HepG2 (cell line): ENCODE data around the gene MICAL3. TPM values are rescaled to one million over a fixed set of nuclear protein-coding genes. Genes with fewer than 3 reads are reported as not detected.

Experiments used
- CHD4 ChIP-seq: fragments of 200-600 bp; sonication (generic); IDR thresholded peaks from 2 replicates; pipeline ENCODE4 v1.7.0; 2017; ENCODE audit warnings: mild to moderate bottlenecking, low read length, borderline replicate concordance
- HDAC2 ChIP-seq: sonication (generic); formaldehyde crosslinking; IDR thresholded peaks from 2 replicates; pipeline ENCODE4 v1.4.0; 2020; ENCODE audit warnings: missing genetic modification reagents
- ISL2 ChIP-seq: sonication (generic); formaldehyde crosslinking; IDR thresholded peaks from 2 replicates; pipeline ENCODE4 v1.5.0; 2020; ENCODE audit warnings: missing genetic modification reagents
- KDM6A ChIP-seq: IDR thresholded peaks from 2 replicates; pipeline ENCODE4 v1.6.1; 2016; ENCODE audit warnings: low read depth
- NR2C2 ChIP-seq: sonication (generic); formaldehyde crosslinking; IDR thresholded peaks from 2 replicates; pipeline ENCODE4 v1.4.0; 2020; ENCODE audit warnings: missing genetic modification reagents, mild to moderate bottlenecking, moderate library complexity, borderline replicate concordance
- TAF15 ChIP-seq: fragments of 200-400 bp; formaldehyde crosslinking; IDR thresholded peaks from one replicate; pipeline ENCODE4 v1.6.1; 2018; ENCODE audit warnings: mild to moderate bottlenecking, low read depth, low read length; ENCODE audit not compliant: poor library complexity, severe bottlenecking
- ZBTB7B ChIP-seq: sonication (generic); formaldehyde crosslinking; IDR thresholded peaks from 2 replicates; pipeline ENCODE4 v1.4.0; 2020; ENCODE audit warnings: missing genetic modification reagents
- ZFP1 ChIP-seq: IDR thresholded peaks from 2 replicates; pipeline ENCODE4 v1.6.1; 2016
- ZFY ChIP-seq: sonication (generic); formaldehyde crosslinking; IDR thresholded peaks from 2 replicates; pipeline ENCODE4 v1.4.0; 2020; ENCODE audit warnings: missing genetic modification reagents
- ZNF550 ChIP-seq: sonication (generic); formaldehyde crosslinking; IDR thresholded peaks from 2 replicates; pipeline ENCODE4 v1.4.0; 2020; ENCODE audit warnings: mild to moderate bottlenecking, missing genetic modification reagents, borderline replicate concordance
- ZNF710 ChIP-seq: sonication (generic); formaldehyde crosslinking; IDR thresholded peaks from 2 replicates; pipeline ENCODE4 v1.5.0; 2020; ENCODE audit warnings: mild to moderate bottlenecking, missing genetic modification reagents, borderline replicate concordance
- ZNF83 ChIP-seq: sonication (generic); formaldehyde crosslinking; IDR thresholded peaks from 2 replicates; pipeline ENCODE4 v1.4.0; 2020; ENCODE audit warnings: missing genetic modification reagents, mild to moderate bottlenecking, borderline replicate concordance
- ZSCAN30 ChIP-seq: sonication (generic); formaldehyde crosslinking; IDR thresholded peaks from 2 replicates; pipeline ENCODE4 v1.5.0; 2020; ENCODE audit warnings: mild to moderate bottlenecking, missing genetic modification reagents
- polyA plus RNA-seq, 8 experiments: library from polyadenylated mRNA; depleted of rRNA in 3 of 8; stranded (reverse) in 7 of 8; unstranded in 1 of 8; fragments of >200 nt; fragmentation: Illumina TruSeq in 4 of 8; extraction: Trizol in 4 of 8; gene quantifications; 2 replicates each; pipeline versions ENCODE4 v1.2.1 to v1.2.3, GENCODE V29; 2011 to 2016; ENCODE audit warnings: low read depth in 4 of 8, missing spikeins in 1 of 8, mixed read lengths in 1 of 8; ENCODE audit not compliant: insufficient read depth in 1 of 8
- total RNA-seq, 5 experiments: library from RNA; depleted of rRNA; stranded (reverse); fragments of >200 nt; fragmentation: Illumina TruSeq; extraction: Trizol; gene quantifications; 2 replicates each; pipeline ENCODE4 v1.2.3, GENCODE V29; 2016; ENCODE audit warnings: low read depth in 1 of 5
- TF ChIP-seq, protein P1 (sequence below): sonication (generic); formaldehyde crosslinking; IDR thresholded peaks from 2 replicates; pipeline ENCODE4 v1.5.0; 2020; ENCODE audit warnings: mild to moderate bottlenecking, missing genetic modification reagents
- TF ChIP-seq, protein P2 (sequence below): IDR thresholded peaks from 2 replicates; pipeline ENCODE4 v1.6.1; 2016; ENCODE audit warnings: missing biosample characterization, missing genetic modification reagents, low read depth
- TF ChIP-seq, protein P3 (sequence below): sonication (generic); formaldehyde crosslinking; IDR thresholded peaks from 2 replicates; pipeline ENCODE4 v1.9.0; 2021; ENCODE audit warnings: missing genetic modification reagents, mild to moderate bottlenecking, borderline replicate concordance
- TF ChIP-seq, protein P4 (sequence below): IDR thresholded peaks from 2 replicates; pipeline ENCODE4 v1.6.1; 2016; ENCODE audit warnings: missing genetic modification reagents, missing compliant biosample characterization
- TF ChIP-seq, protein P5 (sequence below): sonication (generic); formaldehyde crosslinking; conservative IDR thresholded peaks from 2 replicates; pipeline ENCODE4 v1.4.0; 2020; ENCODE audit warnings: missing genetic modification reagents

MICAL3 gene
- total and polyA plus RNA-seq, 2 of the 13 experiments (the other 11 are each of a cell fraction or from before 2014, with no cell fraction given): 5.3 to 12.5 TPM

- TF ChIP-seq ZFY (CRISPR knock-in tag): peak; percentile 23; the same call in 1 of the 2 replicates
- TF ChIP-seq, protein P1, sequence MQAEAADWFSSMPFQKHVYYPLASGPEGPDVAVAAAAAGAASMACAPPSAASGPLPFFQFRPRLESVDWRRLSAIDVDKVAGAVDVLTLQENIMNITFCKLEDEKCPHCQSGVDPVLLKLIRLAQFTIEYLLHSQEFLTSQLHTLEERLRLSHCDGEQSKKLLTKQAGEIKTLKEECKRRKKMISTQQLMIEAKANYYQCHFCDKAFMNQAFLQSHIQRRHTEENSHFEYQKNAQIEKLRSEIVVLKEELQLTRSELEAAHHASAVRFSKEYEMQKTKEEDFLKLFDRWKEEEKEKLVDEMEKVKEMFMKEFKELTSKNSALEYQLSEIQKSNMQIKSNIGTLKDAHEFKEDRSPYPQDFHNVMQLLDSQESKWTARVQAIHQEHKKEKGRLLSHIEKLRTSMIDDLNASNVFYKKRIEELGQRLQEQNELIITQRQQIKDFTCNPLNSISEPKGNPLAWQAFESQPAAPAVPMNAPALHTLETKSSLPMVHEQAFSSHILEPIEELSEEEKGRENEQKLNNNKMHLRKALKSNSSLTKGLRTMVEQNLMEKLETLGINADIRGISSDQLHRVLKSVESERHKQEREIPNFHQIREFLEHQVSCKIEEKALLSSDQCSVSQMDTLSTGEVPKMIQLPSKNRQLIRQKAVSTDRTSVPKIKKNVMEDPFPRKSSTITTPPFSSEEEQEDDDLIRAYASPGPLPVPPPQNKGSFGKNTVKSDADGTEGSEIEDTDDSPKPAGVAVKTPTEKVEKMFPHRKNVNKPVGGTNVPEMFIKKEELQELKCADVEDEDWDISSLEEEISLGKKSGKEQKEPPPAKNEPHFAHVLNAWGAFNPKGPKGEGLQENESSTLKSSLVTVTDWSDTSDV (CRISPR knock-in tag): no peak
- TF ChIP-seq KDM6A (CRISPR knock-in tag): no peak
- no peak for TF ChIP-seq NR2C2
- peak; percentile 51; the same call in 1 of the 2 replicates for TF ChIP-seq ISL2 (CRISPR knock-in tag)
- TF ChIP-seq CHD4: peak; percentile 74; the same call in 1 of the 2 replicates
- TF ChIP-seq, protein P2, sequence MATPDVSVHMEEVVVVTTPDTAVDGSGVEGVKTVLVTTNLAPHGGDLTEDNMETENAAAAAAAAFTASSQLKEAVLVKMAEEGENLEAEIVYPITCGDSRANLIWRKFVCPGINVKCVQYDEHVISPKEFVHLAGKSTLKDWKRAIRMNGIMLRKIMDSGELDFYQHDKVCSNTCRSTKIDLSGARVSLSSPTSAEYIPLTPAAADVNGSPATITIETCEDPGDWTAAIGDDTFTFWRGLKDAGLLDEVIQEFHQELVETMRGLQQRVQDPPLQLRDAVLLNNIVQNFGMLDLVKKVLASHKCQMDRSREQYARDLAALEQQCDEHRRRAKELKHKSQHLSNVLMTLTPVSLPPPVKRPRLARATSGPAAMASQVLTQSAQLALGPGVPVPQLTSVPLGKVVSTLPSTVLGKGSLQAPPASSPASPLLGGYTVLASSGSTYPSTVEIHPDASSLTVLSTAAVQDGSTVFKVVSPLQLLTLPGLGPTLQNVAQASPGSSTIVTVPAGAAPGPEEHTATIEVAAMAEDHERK: no peak
- TF ChIP-seq ZNF83 (CRISPR knock-in tag): no peak
- peak; percentile 69; the same call in 1 of the 2 replicates for TF ChIP-seq ZBTB7B (CRISPR knock-in tag)
- no peak for TF ChIP-seq ZFP1 (CRISPR knock-in tag)
- peak; percentile 65; the same call in 1 of the 2 replicates for TF ChIP-seq HDAC2 (CRISPR knock-in tag)
- TF ChIP-seq ZNF710 (CRISPR knock-in tag): peak; percentile 36; the same call in 1 of the 2 replicates
- TF ChIP-seq TAF15: no peak
- TF ChIP-seq, protein P3, sequence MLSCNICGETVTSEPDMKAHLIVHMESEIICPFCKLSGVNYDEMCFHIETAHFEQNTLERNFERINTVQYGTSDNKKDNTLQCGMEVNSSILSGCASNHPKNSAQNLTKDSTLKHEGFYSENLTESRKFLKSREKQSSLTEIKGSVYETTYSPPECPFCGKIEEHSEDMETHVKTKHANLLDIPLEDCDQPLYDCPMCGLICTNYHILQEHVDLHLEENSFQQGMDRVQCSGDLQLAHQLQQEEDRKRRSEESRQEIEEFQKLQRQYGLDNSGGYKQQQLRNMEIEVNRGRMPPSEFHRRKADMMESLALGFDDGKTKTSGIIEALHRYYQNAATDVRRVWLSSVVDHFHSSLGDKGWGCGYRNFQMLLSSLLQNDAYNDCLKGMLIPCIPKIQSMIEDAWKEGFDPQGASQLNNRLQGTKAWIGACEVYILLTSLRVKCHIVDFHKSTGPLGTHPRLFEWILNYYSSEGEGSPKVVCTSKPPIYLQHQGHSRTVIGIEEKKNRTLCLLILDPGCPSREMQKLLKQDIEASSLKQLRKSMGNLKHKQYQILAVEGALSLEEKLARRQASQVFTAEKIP (CRISPR knock-in tag): no peak
- TF ChIP-seq, protein P4, sequence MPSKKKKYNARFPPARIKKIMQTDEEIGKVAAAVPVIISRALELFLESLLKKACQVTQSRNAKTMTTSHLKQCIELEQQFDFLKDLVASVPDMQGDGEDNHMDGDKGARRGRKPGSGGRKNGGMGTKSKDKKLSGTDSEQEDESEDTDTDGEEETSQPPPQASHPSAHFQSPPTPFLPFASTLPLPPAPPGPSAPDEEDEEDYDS (CRISPR knock-in tag): 0 out of 2 replicates have a peak, but pooled peaks have one; percentile 15
- TF ChIP-seq ZNF550 (CRISPR knock-in tag): 0 out of 2 replicates have a peak, but pooled peaks have one; percentile 69
- TF ChIP-seq ZSCAN30: no peak
- TF ChIP-seq, protein P5, sequence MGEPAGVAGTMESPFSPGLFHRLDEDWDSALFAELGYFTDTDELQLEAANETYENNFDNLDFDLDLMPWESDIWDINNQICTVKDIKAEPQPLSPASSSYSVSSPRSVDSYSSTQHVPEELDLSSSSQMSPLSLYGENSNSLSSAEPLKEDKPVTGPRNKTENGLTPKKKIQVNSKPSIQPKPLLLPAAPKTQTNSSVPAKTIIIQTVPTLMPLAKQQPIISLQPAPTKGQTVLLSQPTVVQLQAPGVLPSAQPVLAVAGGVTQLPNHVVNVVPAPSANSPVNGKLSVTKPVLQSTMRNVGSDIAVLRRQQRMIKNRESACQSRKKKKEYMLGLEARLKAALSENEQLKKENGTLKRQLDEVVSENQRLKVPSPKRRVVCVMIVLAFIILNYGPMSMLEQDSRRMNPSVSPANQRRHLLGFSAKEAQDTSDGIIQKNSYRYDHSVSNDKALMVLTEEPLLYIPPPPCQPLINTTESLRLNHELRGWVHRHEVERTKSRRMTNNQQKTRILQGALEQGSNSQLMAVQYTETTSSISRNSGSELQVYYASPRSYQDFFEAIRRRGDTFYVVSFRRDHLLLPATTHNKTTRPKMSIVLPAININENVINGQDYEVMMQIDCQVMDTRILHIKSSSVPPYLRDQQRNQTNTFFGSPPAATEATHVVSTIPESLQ: no peak
These were observed 93.7 kb downstream of the MICAL3 start (continued) for GRCh38 chr22:17930455-17931313.
